KMS-11 (cell line): ENCODE measurements around the gene ABCC5.

Source experiments
- H2AFZ ChIP-seq: fragments of 200-600 bp; sonication (generic); 2 replicates; pipeline ENCODE4 v1.6.1; 2016; ENCODE audit warnings: antibody characterized with exemption, mixed run types, low read depth
- H3K27ac ChIP-seq: fragments of 200-600 bp; sonication (generic); 2 replicates; pipeline ENCODE4 v1.6.1; 2016; ENCODE audit warnings: mild to moderate bottlenecking, mixed run types
- H3K27me3 ChIP-seq: fragments of 200-600 bp; sonication (generic); 2 replicates; pipeline ENCODE4 v1.6.1; 2017; ENCODE audit warnings: mild to moderate bottlenecking, low read depth, mixed run types, moderate library complexity; ENCODE audit not compliant: insufficient read depth
- H3K36me3 ChIP-seq: fragments of 200-600 bp; sonication (generic); 2 replicates; pipeline ENCODE4 v1.6.1; 2017; ENCODE audit warnings: mild to moderate bottlenecking, mixed run types; ENCODE audit not compliant: insufficient read depth
- H3K4me1 ChIP-seq: fragments of 200-600 bp; sonication (generic); 2 replicates; pipeline ENCODE4 v1.6.1; 2016; ENCODE audit warnings: mild to moderate bottlenecking, low read depth, mixed run types; ENCODE audit not compliant: poor library complexity, severe bottlenecking
- H3K4me2 ChIP-seq: fragments of 200-600 bp; sonication (generic); 2 replicates; pipeline ENCODE4 v1.7.0; 2016; ENCODE audit warnings: mild to moderate bottlenecking, mixed run types
- H3K4me3 ChIP-seq: fragments of 200-600 bp; sonication (generic); IDR thresholded peaks from 2 replicates; pipeline ENCODE4 v1.6.1; 2017; ENCODE audit warnings: low read depth, low read length, mixed read lengths; ENCODE audit not compliant: insufficient read depth
- H3K79me2 ChIP-seq: fragments of 200-600 bp; sonication (generic); 2 replicates; pipeline ENCODE4 v1.6.1; 2016; ENCODE audit warnings: low read depth, mixed run types; ENCODE audit not compliant: insufficient read depth
- H3K9ac ChIP-seq: fragments of 200-600 bp; sonication (generic); 2 replicates; pipeline ENCODE4 v1.6.1; 2016; ENCODE audit warnings: mild to moderate bottlenecking, mixed run types
- H4K20me1 ChIP-seq: fragments of 200-600 bp; sonication (generic); 2 replicates; pipeline ENCODE4 v1.6.1; 2016; ENCODE audit warnings: mild to moderate bottlenecking, mixed run types; ENCODE audit not compliant: insufficient read depth
- CTCF ChIP-seq: fragments of 200-600 bp; sonication (generic); conservative IDR thresholded peaks from 2 replicates; pipeline ENCODE4 v1.6.1; 2017; ENCODE audit warnings: low read depth, mild to moderate bottlenecking, antibody characterized with exemption, low read length, moderate library complexity, mixed read lengths

The ABCC5 gene

DNA sequence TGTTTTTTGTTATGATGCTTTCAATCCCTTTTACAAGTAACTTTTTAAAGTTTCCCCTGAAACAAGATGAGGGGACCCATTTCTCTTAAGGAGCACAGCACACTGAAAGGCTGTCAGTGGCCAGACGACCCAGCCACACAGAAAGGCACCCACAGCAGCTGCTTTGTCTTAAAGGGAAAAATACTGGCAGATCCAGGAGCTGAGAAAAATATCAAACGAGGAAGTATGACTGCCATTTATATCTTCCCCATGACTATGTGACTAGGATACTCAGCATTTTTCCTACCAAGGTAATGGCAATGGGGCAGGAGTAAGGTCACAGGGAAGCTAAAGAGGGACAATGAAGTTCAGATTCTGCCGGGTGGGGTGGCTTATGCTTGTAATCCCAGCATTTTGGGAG lies 15.9 kb downstream of the ABCC5 start:
- TF ChIP-seq CTCF: no peak
- peaks cover 16% of the 10 kb centered on the region for H3K4me1 ChIP-seq
- no peaks in the 10 kb centered on the region; the same call in 1 of the 2 replicates for H4K20me1 ChIP-seq
- no peaks in the 10 kb centered on the region for H3K27me3 ChIP-seq
- H3K27ac ChIP-seq: no peak overlapping the region
- no peak overlapping the region for H3K4me2 ChIP-seq
- H3K79me2 ChIP-seq: no peaks in the 10 kb centered on the region
- no peaks in the 10 kb centered on the region for H3K36me3 ChIP-seq
- H3K4me3 ChIP-seq: no peak overlapping the region
- H3K9ac ChIP-seq: no peak overlapping the region
- no peak overlapping the region for H2AFZ ChIP-seq

DNA sequence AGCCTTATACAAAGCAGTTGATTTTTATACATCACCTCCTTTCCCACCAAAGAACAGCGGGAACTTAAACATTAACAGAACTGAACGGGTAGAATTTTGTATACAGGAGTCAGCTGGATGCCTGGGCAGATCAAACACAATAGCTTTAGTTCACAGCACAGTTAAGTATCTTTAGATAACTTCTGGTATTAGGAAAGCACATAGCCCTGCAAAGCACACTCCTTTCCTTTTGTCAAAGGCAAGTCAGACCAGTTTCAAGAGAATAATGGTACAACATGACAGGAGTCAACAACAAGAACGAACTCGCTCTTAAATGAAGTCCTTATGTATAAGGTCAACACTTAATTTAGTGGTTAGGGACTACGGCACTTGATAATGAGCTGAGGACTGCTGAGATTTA lies 26.3 kb downstream of the ABCC5 start:
- TF ChIP-seq CTCF: no peak
- H3K4me1 ChIP-seq: no peaks in the 10 kb centered on the region
- H4K20me1 ChIP-seq: no peaks in the 10 kb centered on the region
- H3K27me3 ChIP-seq: no peaks in the 10 kb centered on the region
- no peaks in the 10 kb centered on the region for H3K79me2 ChIP-seq
- H3K36me3 ChIP-seq: no peaks in the 10 kb centered on the region
- H2AFZ ChIP-seq: no peak overlapping the region
- H3K4me3 ChIP-seq: no peak overlapping the region
- H3K4me2 ChIP-seq: no peak overlapping the region
- no peak overlapping the region for H3K27ac ChIP-seq
- no peak overlapping the region for H3K9ac ChIP-seq

DNA sequence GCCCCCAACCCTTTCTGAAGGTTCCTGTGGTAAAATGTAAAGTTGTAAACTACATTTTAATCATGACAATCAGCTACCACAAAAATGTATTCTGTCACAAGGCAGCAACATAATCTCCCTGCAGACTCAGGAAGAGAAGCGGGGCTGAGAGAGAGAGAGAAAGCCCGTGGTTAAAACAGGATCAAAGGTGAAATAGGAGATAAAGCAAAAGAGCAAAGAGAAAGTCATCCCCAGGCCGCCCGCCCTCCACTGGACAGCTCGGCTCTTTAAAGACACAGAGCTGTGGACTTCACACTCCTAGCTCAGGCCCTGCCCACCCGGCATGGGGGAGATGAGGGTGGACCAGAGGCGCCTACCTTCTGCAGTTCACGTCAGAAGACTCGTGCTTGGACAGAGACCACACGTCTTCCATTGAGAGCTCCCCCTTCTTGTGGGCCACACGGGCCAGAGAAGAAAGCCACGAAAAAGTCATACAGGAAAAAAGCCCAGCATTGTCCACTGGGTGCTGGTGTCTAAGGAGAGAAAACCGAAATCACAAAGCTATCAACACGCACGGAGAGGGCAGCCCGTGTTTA lies 29.4 kb downstream of the ABCC5 start:
- H3K4me1 ChIP-seq: no peaks in the 10 kb centered on the region
- no peak overlapping the region for H3K27ac ChIP-seq
- no peaks in the 10 kb centered on the region for H3K36me3 ChIP-seq
- no peak overlapping the region for H2AFZ ChIP-seq
- no peak overlapping the region for H3K4me2 ChIP-seq
- no peaks in the 10 kb centered on the region for H3K27me3 ChIP-seq
- no peak for TF ChIP-seq CTCF
- no peaks in the 10 kb centered on the region for H4K20me1 ChIP-seq
- H3K4me3 ChIP-seq: no peak overlapping the region
- H3K9ac ChIP-seq: no peak overlapping the region
- no peaks in the 10 kb centered on the region for H3K79me2 ChIP-seq

GRCh38 chr3:183987000-183987600 lies 30.6 kb downstream of the ABCC5 start:
- Histone ChIP-seq H3K4me2 (no peak overlapping the region), H3K4me3 (no peak overlapping the region), H3K4me1 (no peaks in the 10 kb centered on the region), H3K27ac (no peak overlapping the region), H3K9ac (no peak overlapping the region), H3K79me2 (no peaks in the 10 kb centered on the region), H3K36me3 (no peaks in the 10 kb centered on the region), H3K27me3 (no peaks in the 10 kb centered on the region), H4K20me1 (no peaks in the 10 kb centered on the region), H2AFZ (no peak overlapping the region)
- no peak for TF ChIP-seq CTCF
